ENCODE data around the gene B3GNT4.
"Not testable (repeated sequence)": the region's sequence is repeated elsewhere in the genome, so short reads cannot be mapped to it uniquely, and the experiment has no call there.

Gene B3GNT4

GRCh38 chr12:122203301-122204166 lies at the start of gene B3GNT4:
B3GNT4 (plus strand) TSS chr12:122203709; CDS start chr12:122204619, 910 bp downstream.
- peak; percentile 70 for DNase-seq

GRCh38 chr12:122155705-122156104 lies 47.8 kb upstream of the B3GNT4 start:
- no peak for DNase-seq

GRCh38 chr12:122158700-122159285 lies 44.7 kb upstream of the B3GNT4 start:
- DNase-seq = no peak

- DNase-seq = no peak
These were observed 43.6 kb upstream of the B3GNT4 start for GRCh38 chr12:122159882-122160281.

GRCh38 chr12:122160761-122161160 lies 42.7 kb upstream of the B3GNT4 start:
- DNase-seq = no peak

- DNase-seq = no peak
These were observed 41.8 kb upstream of the B3GNT4 start for GRCh38 chr12:122161682-122162081.

GRCh38 chr12:122162976-122163375 lies 40.5 kb upstream of the B3GNT4 start:
- no peak for DNase-seq

- no peak for DNase-seq
These were observed 36.8 kb upstream of the B3GNT4 start for GRCh38 chr12:122166422-122167349.

- no peak for DNase-seq
These were observed 36.1 kb upstream of the B3GNT4 start for GRCh38 chr12:122167356-122167925.

GRCh38 chr12:122168492-122168891 lies 35.0 kb upstream of the B3GNT4 start:
- no peak for DNase-seq

GRCh38 chr12:122171399-122171798 lies 32.1 kb upstream of the B3GNT4 start:
- DNase-seq = no peak

- DNase-seq = no peak
These were observed 31.1 kb upstream of the B3GNT4 start for GRCh38 chr12:122172262-122172939.

- DNase-seq = no peak
These were observed 29.2 kb upstream of the B3GNT4 start, which contains the start of gene IL31 for GRCh38 chr12:122174155-122174845. IL31 (minus strand) TSS chr12:122174221; CDS start chr12:122174172, 49 bp downstream.

GRCh38 chr12:122176473-122176872 lies 27.0 kb upstream of the B3GNT4 start:
- not testable (repeated sequence) for DNase-seq

- peak; percentile 80 for DNase-seq
These were observed 20.5 kb upstream of the B3GNT4 start, which contains the start of gene LRRC43 for GRCh38 chr12:122182887-122183587. LRRC43 (plus strand) TSS chr12:122183123; CDS start chr12:122183145, 22 bp downstream.

GRCh38 chr12:122183588-122183940 lies 19.9 kb upstream of the B3GNT4 start:
- DNase-seq = no peak

- DNase-seq = no peak
These were observed 19.0 kb upstream of the B3GNT4 start for GRCh38 chr12:122184517-122184916.

GRCh38 chr12:122185079-122185478 lies 18.4 kb upstream of the B3GNT4 start:
- no peak for DNase-seq

- DNase-seq = no peak
These were observed 17.9 kb upstream of the B3GNT4 start for GRCh38 chr12:122185494-122186082.

- DNase-seq = no peak
These were observed 16.0 kb upstream of the B3GNT4 start for GRCh38 chr12:122187466-122187865.

Measured in NCI-H1436 (cell line).